Inflammatory macrophage treated with lipopolysaccharide for 1 hour (primary cell): ENCODE measurements around the gene RHOXF2.

Source experiments
- DNase-seq, 2 donors: peaks; one replicate each; pipeline ENCODE4 v3.0.0-alpha.2; 2020 to 2022

Gene RHOXF2

GRCh38 chrX:120205816-120206753, 47.7 kb downstream of the RHOXF2 start:
- no peak for DNase-seq

- DNase-seq: no peak
Measured at GRCh38 chrX:120207009-120207605, 48.7 kb downstream of the RHOXF2 start.

- peak; percentile 46 to 76 for DNase-seq
Measured at GRCh38 chrX:120213438-120214265, 55.2 kb downstream of the RHOXF2 start.
